ENCODE results near the gene GALNT11.

- TF ChIP-seq, protein P1, sequence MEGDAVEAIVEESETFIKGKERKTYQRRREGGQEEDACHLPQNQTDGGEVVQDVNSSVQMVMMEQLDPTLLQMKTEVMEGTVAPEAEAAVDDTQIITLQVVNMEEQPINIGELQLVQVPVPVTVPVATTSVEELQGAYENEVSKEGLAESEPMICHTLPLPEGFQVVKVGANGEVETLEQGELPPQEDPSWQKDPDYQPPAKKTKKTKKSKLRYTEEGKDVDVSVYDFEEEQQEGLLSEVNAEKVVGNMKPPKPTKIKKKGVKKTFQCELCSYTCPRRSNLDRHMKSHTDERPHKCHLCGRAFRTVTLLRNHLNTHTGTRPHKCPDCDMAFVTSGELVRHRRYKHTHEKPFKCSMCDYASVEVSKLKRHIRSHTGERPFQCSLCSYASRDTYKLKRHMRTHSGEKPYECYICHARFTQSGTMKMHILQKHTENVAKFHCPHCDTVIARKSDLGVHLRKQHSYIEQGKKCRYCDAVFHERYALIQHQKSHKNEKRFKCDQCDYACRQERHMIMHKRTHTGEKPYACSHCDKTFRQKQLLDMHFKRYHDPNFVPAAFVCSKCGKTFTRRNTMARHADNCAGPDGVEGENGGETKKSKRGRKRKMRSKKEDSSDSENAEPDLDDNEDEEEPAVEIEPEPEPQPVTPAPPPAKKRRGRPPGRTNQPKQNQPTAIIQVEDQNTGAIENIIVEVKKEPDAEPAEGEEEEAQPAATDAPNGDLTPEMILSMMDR (IDR thresholded peaks at IDR 0.05; ENCODE audit: low read length), result no peak
- TF ChIP-seq EZH2 (IDR thresholded peaks at IDR 0.05; ENCODE audit: borderline replicate concordance, low read length), result no peak
Measured at GRCh38 chr7:152011860-152012259, 13.6 kb upstream of the GALNT11 start.

Measured in OCI-LY1 (cell line).